H9 (cell line): ENCODE results near the gene FRRS1. TPM values are rescaled to one million over a fixed set of nuclear protein-coding genes. Genes with fewer than 3 reads are reported as not detected.

ENCODE experiments used
- DNase-seq: peaks from one replicate; pipeline ENCODE4 v3.0.0-alpha.2; 2017
- H2AFZ ChIP-seq: one replicate; pipeline ENCODE4 v1.6.1; 2013; ENCODE audit warnings: mild to moderate bottlenecking, low read length, control low read depth, moderate library complexity
- H2AK5ac ChIP-seq: 2 replicates; pipeline ENCODE4 v1.6.1; 2013; ENCODE audit warnings: low read length, control low read depth, mixed read lengths; ENCODE audit not compliant: insufficient read length
- H2BK120ac ChIP-seq: one replicate; pipeline ENCODE4 v1.6.1; 2013; ENCODE audit warnings: low read depth, mild to moderate bottlenecking, low read length, control low read depth, inconsistent platforms; ENCODE audit not compliant: poor library complexity, severe bottlenecking
- H2BK12ac ChIP-seq: 2 replicates; pipeline ENCODE4 v1.6.1; 2013; ENCODE audit warnings: low read length, control low read depth, mixed read lengths, low read depth; ENCODE audit not compliant: insufficient read length
- H2BK15ac ChIP-seq: 2 replicates; pipeline ENCODE4 v1.6.1; 2013; ENCODE audit warnings: low read depth, low read length, control low read depth
- H2BK20ac ChIP-seq: one replicate; pipeline ENCODE4 v1.6.1; 2013; ENCODE audit warnings: low read depth, mild to moderate bottlenecking, low read length, control low read depth, inconsistent platforms; ENCODE audit not compliant: poor library complexity, severe bottlenecking
- H2BK5ac ChIP-seq: 2 replicates; pipeline ENCODE4 v1.6.1; 2013; ENCODE audit warnings: low read length, control low read depth, mixed read lengths; ENCODE audit not compliant: insufficient read length
- H3K14ac ChIP-seq: 2 replicates; pipeline ENCODE4 v1.6.1; 2013; ENCODE audit warnings: low read length, control low read depth; ENCODE audit not compliant: insufficient read depth
- H3K18ac ChIP-seq: 2 replicates; pipeline ENCODE4 v1.6.1; 2013; ENCODE audit warnings: low read depth, mild to moderate bottlenecking, mixed read lengths, low read length, control low read depth; ENCODE audit not compliant: insufficient read length
- H3K23ac ChIP-seq: 2 replicates; pipeline ENCODE4 v1.6.1; 2013; ENCODE audit warnings: low read length, control low read depth, mixed read lengths, low read depth; ENCODE audit not compliant: insufficient read length
- H3K23me2 ChIP-seq: 2 replicates; pipeline ENCODE4 v1.6.1; 2013; ENCODE audit warnings: low read depth, mild to moderate bottlenecking, mixed read lengths, low read length, control low read depth; ENCODE audit not compliant: insufficient read length, poor library complexity, severe bottlenecking
- H3K27ac ChIP-seq: 2 replicates; pipeline ENCODE4 v1.5.1; 2013; ENCODE audit warnings: low read length, control low read depth, mixed read lengths, low read depth; ENCODE audit not compliant: insufficient read length
- H3K27me3 ChIP-seq: 2 replicates; pipeline ENCODE4 v1.6.1; 2013; ENCODE audit warnings: low read length, control low read depth, inconsistent platforms; ENCODE audit not compliant: insufficient read depth
- H3K4ac ChIP-seq: 2 replicates; pipeline ENCODE4 v1.6.1; 2013; ENCODE audit warnings: low read depth, mild to moderate bottlenecking, control low read depth, inconsistent platforms, low read length, moderate library complexity
- H3K4me1 ChIP-seq: 2 replicates; pipeline ENCODE4 v1.6.1; 2013; ENCODE audit warnings: low read length, control low read depth, inconsistent platforms; ENCODE audit not compliant: insufficient read depth
- H3K4me2 ChIP-seq: 2 replicates; pipeline ENCODE4 v1.6.1; 2013; ENCODE audit warnings: low read length, control low read depth, mixed read lengths; ENCODE audit not compliant: insufficient read length, insufficient read depth
- H3K56ac ChIP-seq: 2 replicates; pipeline ENCODE4 v1.6.1; 2013; ENCODE audit warnings: low read depth, mild to moderate bottlenecking, mixed read lengths, low read length, control low read depth; ENCODE audit not compliant: insufficient read length
- H3K79me1 ChIP-seq: 2 replicates; pipeline ENCODE4 v1.6.1; 2013; ENCODE audit warnings: low read depth, mild to moderate bottlenecking, moderate library complexity, low read length, control low read depth, inconsistent platforms; ENCODE audit not compliant: insufficient read depth, poor library complexity, severe bottlenecking
- H3K79me2 ChIP-seq: 2 replicates; pipeline ENCODE4 v1.6.1; 2013; ENCODE audit warnings: low read length, control low read depth, inconsistent platforms; ENCODE audit not compliant: insufficient read depth
- H3K9ac ChIP-seq: 2 replicates; pipeline ENCODE4 v1.6.1; 2013; ENCODE audit warnings: low read length, control low read depth, mixed read lengths; ENCODE audit not compliant: insufficient read length; ENCODE audit errors: extremely low read depth
- H3K9me3 ChIP-seq: one replicate; pipeline ENCODE4 v1.6.1; 2013; ENCODE audit warnings: low read depth, low read length, inconsistent platforms; ENCODE audit not compliant: control insufficient read depth
- H3T11ph ChIP-seq: one replicate; pipeline ENCODE4 v1.6.1; 2013; ENCODE audit warnings: mild to moderate bottlenecking, low read length, control low read depth, inconsistent platforms
- H4K20me1 ChIP-seq: one replicate; pipeline ENCODE4 v1.6.1; 2013; ENCODE audit not compliant: control insufficient read depth, insufficient read length, insufficient read depth
- H4K5ac ChIP-seq: 2 replicates; pipeline ENCODE4 v1.6.1; 2013; ENCODE audit warnings: low read depth, mild to moderate bottlenecking, mixed read lengths, low read length, control low read depth; ENCODE audit not compliant: insufficient read length
- H4K8ac ChIP-seq: replicated peaks from 2 replicates; pipeline ENCODE4 v1.6.1; 2013; ENCODE audit warnings: low read length, control low read depth, mixed read lengths, low read depth; ENCODE audit not compliant: insufficient read length
- H4K91ac ChIP-seq: 2 replicates; pipeline ENCODE4 v1.6.1; 2013; ENCODE audit warnings: low read depth, mild to moderate bottlenecking, moderate library complexity, mixed read lengths, low read length, control low read depth; ENCODE audit not compliant: insufficient read length
- H3K27ac Mint-ChIP-seq, 3 experiments: 2 replicates in 2 of 3; 3 replicates in 1 of 3; pipeline ENCODE4 v1.8.0; 2020 to 2021; ENCODE audit warnings: mixed read lengths in 3 of 3, mild to moderate bottlenecking in 1 of 3, moderate library complexity in 1 of 3
- H3K27me3 Mint-ChIP-seq: 2 replicates; pipeline ENCODE4 v1.8.0; 2021; ENCODE audit warnings: low read depth, mild to moderate bottlenecking, moderate library complexity, mixed read lengths
- H3K36me3 Mint-ChIP-seq, 3 experiments: 2 replicates in 2 of 3; 3 replicates in 1 of 3; pipeline ENCODE4 v1.8.0; 2020 to 2021; ENCODE audit warnings: low read depth in 3 of 3, mixed read lengths in 3 of 3; ENCODE audit not compliant: insufficient read depth in 1 of 3
- H3K4me1 Mint-ChIP-seq, 2 experiments: 2 replicates each; pipeline ENCODE4 v1.8.0; 2020; ENCODE audit warnings: mixed read lengths in 2 of 2
- H3K4me3 Mint-ChIP-seq, 2 experiments: 2 replicates in 1 of 2; 3 replicates in 1 of 2; pipeline ENCODE4 v1.8.0; 2020 to 2021; ENCODE audit warnings: mild to moderate bottlenecking in 2 of 2, mixed read lengths in 2 of 2, moderate library complexity in 1 of 2
- H3K9me3 Mint-ChIP-seq, 2 experiments: 2 replicates in 1 of 2; 3 replicates in 1 of 2; pipeline ENCODE4 v1.8.0; 2020; ENCODE audit warnings: mild to moderate bottlenecking in 2 of 2, mixed read lengths in 2 of 2, moderate library complexity in 1 of 2
- CTCF ChIP-seq: fragments of 200-600 bp; sonication (generic); conservative IDR thresholded peaks from 3 replicates; pipeline ENCODE4 v1.8.0; 2021; ENCODE audit warnings: antibody characterized with exemption, mild to moderate bottlenecking
- WGBS: extraction: QIAGEN DNeasy Blood & Tissue Kit; methylation state at CpG from one replicate; pipeline ENCODE4 v1.1.7; 2013; ENCODE audit warnings: missing lambda C conversion rate, low lambda C conversion rate, mixed read lengths; ENCODE audit not compliant: insufficient read length; ENCODE audit errors: extremely low coverage; 5-methylcytosine and 5-hydroxymethylcytosine counted together
- total RNA-seq: library from RNA; stranded (reverse); gene quantifications from 2 replicates; pipeline ENCODE4 v1.2.1, GENCODE V29; 2021

Gene FRRS1
- total RNA-seq, 1 experiment from 2014 or later: 5.6 TPM

GRCh38 chr1:99669376-99669775 is 97.1 kb downstream of the FRRS1 start:
- H2BK20ac ChIP-seq: no peak overlapping the region
- no peak overlapping the region for H4K91ac ChIP-seq
- no peak overlapping the region for H2AFZ ChIP-seq
- H4K20me1 ChIP-seq: no peaks in the 10 kb centered on the region
- no peak overlapping the region for H2BK120ac ChIP-seq
- no peak overlapping the region for H3K56ac ChIP-seq
- H3T11ph ChIP-seq: no peak overlapping the region
- no peaks in the 10 kb centered on the region for H3K9me3 Mint-ChIP-seq
- no peak overlapping the region for H3K14ac ChIP-seq
- H3K4me1 ChIP-seq: no peaks in the 10 kb centered on the region
- H3K9me3 ChIP-seq: no peaks in the 10 kb centered on the region
- H3K27ac ChIP-seq: no peak overlapping the region
- no peak overlapping the region for H3K4ac ChIP-seq
- no peak overlapping the region for H3K9ac ChIP-seq
- H4K8ac ChIP-seq: no peak overlapping the region
- no peak for TF ChIP-seq CTCF
- no peaks in the 10 kb centered on the region for H3K23me2 ChIP-seq
- H3K79me2 ChIP-seq: no peaks in the 10 kb centered on the region
- peaks cover 5 to 7% of the 10 kb centered on the region in 2 experiments; a peak in 3 of 4 replicates for H3K4me1 Mint-ChIP-seq
- no peak for DNase-seq
- no peak overlapping the region for H3K4me2 ChIP-seq
- H3K27me3 ChIP-seq: no peaks in the 10 kb centered on the region
- no peak overlapping the region for H4K5ac ChIP-seq
- H3K4me3 Mint-ChIP-seq: no peak overlapping the region
- no peak overlapping the region for H2AK5ac ChIP-seq
- WGBS: no CpG with 5 or more reads among the region's 4 CpGs
- H2BK12ac ChIP-seq: no peak overlapping the region
- no peak overlapping the region for H3K18ac ChIP-seq
- H3K79me1 ChIP-seq: no peaks in the 10 kb centered on the region
- no peak overlapping the region for H2BK15ac ChIP-seq
- H3K36me3 Mint-ChIP-seq: no peaks in the 10 kb centered on the region
- peak overlapping the region in 1 of 3 experiments; percentile 17; a peak in 1 of 7 replicates for H3K27ac Mint-ChIP-seq
- H3K27me3 Mint-ChIP-seq: no peaks in the 10 kb centered on the region
- H3K23ac ChIP-seq: no peak overlapping the region
- H2BK5ac ChIP-seq: no peak overlapping the region
